NCI-H226 (cell line): ENCODE data around the gene MYH13.
A peak's percentile ranks its signal among the peaks of the same experiment; 100 is the strongest.

Experiments
- DNase-seq: peaks from one replicate; pipeline ENCODE4 v3.0.0-alpha.2; 2015

MYH13 gene

DNA sequence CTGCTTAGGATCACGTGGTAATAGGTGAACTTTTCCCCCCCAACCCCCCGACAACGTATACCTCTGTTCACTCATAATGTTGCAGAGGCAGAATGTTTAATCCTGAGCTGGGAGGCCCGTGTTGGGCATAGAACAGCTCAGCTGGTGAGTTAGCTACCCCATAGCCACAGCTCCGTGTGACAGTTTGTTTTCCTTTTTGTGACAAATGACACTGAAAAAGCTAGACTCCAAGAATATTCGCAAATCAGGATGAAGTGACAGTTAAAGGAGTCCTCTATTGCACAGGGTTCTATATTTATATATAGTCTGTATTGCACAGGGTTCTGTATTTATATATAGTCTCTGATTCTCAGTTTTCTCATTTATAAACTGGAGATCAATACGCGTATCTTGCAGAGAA is 33.8 kb downstream of the MYH13 start:
- DNase-seq, result no peak

DNA sequence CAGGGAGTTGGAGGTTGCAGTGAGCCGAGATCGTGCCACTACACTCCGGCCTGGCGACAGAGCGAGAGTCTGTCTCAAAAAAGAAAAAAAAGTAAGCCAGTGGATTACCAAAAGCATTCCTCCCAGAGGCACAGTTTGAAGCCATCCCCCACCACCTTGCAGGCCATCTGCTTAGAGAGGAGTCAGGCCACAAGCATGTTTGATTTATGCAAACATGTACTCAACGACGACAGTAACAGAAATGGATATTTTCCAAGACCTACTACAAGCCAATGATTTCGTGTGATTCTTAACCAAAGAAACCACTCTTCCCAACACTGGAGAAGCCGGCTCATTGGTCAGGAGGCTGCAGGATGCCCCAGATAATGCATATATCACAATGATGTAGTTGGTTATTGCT is 34.8 kb downstream of the MYH13 start:
- DNase-seq, result no peak

DNA sequence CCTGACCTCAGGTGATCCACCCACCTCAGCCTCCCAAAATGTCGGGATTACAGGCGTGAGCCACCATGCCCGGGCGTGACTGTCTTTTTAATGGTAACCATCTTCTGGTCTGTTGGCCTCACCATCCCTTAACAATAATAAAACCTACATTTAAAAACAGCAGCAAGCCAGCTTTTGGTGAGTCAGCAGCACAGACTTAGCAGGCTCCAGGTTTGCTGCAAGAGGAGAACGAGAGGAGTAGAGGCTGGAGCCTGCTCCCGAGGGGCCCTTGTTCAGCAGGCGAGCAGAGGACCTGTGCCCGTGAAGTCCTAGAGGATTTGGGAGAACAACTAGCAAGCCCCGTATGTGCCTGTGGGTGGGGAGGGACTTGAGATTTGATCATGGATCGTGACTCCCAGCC is 35.7 kb downstream of the MYH13 start:
- no peak for DNase-seq

DNA sequence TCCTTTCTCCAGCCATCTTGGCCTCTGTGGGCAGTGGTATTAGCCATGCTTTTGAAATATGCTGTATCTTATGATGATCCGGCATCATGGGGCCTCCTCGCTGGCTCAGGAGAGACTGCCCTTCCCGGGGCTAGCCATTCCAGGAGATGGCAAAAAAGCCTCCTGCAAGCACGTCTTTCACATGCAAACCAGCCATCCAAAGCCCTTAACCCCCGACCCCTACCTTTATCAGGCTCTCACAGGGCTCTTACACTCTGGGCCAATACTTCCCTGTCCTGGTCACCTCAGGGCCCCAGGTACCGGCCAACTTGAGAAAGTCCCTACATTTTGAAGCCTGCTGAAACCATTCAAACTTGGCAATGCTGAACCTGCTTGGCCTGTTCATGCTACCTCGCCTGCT is 36.4 kb downstream of the MYH13 start:
- DNase-seq, result no peak

DNA sequence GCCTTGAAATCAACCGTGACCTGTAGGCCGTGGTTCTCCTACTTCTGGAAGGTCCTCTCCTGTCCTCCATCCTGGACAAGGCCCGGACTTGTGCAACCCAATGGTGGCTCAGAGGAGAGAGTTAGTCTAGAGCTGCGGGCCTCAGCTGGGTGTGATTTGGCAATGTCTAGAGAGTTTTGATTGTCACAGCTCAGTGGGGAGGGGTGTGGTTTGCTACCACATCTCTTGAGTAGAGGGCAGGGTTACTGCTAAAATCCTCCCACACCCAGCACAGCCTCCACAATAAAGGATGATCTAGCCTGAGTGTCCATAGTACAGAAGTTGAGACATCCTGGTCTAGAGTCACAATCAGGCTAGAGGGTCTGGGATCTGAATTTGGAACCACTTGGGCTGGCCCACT is 40.3 kb downstream of the MYH13 start:
- no peak for DNase-seq

DNA sequence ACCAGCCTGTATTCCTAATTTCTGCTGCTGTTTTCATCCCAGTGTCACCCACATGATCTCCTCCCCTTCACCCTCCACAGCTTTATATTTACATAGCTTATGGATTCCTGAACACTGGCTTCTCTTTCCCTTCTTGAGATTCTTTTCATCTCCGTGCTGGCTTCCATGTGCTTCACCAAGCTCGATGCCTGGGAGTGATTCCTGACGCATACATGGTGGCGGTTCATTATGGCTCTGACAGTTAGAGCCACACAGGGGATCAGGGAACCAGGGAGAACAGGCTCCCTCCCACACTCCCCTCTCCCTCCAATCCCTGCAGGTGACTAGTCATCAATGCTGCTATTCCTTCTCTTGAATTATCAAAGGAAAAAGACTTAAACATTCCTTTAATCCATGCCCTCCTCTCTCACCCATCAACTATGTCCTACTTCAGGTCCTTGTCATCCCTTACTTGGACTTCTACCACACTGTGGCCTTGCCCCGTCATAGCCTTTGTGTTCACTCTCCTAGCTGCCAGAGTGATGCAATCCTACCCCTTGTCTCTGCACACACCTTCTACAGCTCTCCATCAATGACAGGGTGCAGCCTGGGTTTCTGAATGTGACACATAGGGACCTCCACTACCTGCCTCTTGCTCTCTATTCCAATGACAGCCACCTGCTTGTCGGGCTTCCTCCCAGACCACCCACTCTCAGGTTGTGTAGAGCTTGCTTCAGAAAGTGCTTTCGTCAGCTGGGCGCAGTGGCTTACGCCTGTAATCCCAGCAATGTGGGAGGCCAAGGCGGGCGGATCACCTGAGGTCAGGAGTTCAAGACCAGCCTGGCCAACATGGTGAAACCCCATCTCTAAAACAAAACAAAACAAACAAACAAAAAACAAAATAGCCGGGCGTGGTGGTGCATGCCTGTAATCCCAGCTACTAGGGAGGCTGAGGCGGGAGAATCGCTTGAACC is 43.6 kb downstream of the MYH13 start:
- no peak for DNase-seq

DNA sequence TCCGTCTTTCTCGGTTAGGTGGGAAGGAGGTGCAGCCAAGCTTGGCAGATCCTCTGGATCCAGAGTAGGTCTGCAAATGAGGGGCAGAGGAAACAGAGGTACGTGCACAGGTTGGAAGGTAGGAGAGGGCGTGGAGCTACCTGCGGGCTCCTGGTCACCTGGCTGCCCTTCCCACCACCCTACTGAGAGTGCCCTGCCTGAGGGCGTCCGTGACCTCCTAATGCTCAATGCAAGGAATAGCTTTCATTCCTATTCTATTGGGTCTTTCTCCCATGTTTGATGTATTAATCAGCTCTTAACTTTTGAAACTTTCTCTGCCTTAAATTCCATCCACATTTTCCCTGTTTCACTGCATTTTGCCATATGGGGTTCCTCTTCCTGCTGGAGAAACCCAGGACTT is 44.6 kb downstream of the MYH13 start:
- no peak for DNase-seq

DNA sequence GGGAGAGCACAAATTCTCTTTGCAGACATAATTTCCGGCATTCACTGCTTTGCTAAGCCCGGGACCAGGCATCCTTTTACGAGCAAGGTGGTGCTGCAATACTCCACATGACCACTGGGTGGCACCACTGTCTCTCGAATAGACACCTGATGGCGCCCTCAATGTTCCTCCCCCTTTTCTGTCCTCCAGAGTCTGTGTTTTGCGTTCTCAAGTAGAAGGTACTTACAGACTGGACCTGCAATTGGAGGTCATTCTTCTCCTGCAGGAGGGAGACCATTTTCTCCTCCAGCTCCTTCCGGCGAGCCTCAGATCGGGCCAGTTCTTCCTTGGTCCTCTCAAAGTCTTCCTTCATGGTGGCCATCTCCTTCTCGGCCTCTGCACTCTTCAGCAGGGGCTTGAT is 45.2 kb downstream of the MYH13 start:
- DNase-seq, result peak; percentile 67

DNA sequence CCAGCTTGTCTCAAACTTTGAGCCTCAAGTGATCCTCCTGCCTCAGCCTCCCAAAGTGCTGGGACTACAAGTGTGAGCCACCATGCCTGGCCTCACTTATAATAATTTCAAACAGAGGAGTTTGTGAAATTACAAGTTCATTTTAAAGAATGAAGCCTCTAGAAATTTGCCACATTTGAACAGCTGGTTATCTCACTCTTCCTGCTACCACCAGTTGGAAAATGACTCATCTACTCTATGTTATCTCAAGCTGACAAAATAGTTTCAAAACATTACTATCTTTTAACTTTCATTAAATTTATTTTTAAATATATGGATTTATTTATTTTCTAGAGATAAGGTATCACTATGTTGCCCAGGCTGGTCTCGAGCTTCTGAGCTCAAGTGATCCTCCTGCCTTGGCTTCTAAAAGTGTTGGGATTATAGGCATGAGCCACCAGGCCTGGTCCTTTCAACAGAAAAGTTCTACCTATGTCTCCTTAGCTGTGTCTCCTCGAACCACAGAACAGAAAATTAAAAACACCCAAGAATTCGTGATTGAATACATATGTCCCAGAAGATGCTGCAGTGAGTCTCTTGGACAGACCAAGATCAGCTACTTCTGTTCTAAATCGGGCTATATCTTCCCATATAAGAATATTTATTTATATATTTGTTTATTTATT is 47.6 kb downstream of the MYH13 start:
- DNase-seq, result no peak

DNA sequence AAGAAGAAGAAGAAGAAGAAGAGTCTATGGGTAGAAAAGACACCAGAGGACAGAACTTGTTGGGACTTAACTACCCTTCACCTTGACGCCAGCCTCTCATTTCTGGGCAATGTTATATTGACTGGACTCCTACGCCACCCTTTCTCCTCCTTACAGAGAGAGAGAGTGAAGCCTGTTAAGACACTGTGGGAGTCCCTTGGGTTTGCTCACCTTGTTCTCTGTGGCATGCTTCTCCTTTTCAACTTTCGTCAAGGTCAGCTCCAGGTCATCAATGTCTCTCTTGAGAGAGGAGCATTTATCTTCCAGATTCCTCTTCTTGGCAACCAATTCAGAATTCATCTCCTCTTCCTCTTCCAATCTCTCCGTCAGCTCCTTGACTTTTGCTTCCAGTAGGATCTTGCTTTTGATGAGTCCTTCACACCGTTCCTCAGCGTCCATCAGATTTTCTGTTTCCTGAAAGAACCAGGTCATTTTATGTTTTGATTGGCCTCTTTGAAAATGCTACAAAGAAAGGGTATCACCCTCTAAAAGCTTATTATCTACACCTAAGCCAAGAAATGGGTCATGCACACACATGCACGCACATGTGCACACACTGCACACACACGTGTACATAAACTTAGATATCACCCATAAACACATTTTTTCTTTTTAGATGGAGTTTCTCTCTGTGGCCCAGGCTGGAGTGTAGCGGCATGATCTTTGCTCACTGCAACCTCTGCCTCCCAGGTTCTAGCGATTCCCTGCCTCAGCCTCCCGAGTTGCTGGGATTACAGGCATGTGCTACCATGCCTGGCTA is 48.8 kb downstream of the MYH13 start:
- no peak for DNase-seq

DNA sequence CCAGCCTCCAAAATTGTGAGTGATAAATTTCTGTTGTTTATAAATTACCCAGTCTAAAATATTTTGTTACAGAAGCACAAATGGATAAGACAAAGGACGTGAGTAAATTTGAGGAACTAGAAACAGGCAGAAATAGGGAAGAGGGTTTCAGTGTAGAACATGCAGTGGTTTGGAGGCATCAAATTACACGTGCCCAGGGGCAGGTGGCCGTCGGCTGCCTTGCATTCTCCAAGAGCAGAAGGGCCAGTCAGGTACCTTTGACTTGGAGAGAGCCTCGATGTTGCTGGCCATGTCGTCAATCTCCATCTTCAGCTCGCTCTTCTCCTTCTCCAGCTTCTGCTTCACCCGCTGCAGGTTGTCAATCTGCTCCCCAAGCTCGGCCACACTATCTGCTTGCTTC is 54.3 kb downstream of the MYH13 start:
- DNase-seq, result no peak

DNA sequence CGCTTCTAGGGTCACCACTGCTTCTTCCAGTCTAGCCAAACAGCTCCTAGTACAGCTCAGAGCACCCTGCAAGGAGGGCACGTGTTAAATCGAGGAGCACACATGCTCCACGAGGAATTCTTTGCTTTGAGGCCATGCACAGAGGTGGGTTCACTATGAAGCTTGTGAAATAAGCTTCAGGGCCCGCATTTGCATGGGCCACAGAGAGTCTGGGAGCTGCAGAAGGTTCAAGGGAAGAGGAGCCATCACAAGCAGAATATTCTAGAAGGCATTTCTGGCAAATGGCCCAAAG is 55.3 kb downstream of the MYH13 start:
- DNase-seq, result no peak

DNA sequence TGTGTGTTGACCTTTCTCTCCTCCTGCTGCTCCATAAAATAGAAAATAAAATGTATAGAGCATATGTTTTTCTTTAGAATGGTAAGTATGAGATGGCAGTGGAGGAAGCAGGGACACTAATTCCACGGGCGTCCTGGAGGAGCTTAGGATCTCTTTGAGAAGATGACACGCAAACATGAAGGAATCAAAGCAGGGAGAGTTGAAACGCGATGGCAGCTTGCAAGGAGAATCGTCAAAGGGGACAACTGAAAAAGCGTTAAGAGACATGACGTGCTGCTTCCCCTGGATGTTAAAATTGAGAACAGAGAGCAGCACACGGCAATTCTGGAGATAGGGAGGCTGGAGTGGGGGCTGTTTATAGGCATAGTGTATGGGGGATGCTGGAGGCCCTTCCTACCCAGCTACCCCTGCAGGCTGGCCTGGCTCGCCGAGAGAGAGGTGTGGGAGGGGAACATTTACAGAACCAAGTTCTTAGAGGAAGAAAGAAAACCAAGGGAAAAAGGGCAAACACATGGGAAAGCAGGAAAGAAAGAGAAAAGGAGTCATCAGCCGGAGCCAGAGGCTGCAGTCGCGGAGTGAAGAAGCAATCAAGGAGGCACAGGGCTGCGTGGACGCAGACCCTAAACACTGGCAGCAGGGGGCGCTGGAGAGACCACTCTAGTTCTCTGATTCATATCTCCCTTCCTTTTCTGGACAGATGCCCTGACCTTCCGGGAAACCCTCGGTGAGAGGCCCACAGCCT is 55.8 kb downstream of the MYH13 start:
- peak; percentile 42 for DNase-seq

DNA sequence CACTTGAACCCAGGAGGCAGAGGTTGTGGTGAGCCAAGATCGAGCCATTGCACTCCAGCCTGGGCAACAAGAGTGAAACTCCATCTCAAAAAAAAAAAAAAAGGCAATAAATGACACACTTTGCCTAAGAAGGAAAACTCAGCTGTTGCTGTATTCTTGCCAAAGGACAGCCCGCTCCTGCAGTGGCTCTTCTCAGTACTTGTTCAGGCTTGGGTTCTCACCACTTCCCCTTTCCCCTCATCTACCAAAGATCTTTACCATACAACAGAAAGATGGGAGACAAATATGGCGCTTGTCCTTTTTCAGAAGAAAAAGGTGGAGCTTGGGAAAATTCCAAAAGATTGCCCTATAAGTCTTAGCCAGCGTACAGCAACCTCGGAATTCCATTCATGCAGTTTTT is 58.5 kb downstream of the MYH13 start:
- no peak for DNase-seq

DNA sequence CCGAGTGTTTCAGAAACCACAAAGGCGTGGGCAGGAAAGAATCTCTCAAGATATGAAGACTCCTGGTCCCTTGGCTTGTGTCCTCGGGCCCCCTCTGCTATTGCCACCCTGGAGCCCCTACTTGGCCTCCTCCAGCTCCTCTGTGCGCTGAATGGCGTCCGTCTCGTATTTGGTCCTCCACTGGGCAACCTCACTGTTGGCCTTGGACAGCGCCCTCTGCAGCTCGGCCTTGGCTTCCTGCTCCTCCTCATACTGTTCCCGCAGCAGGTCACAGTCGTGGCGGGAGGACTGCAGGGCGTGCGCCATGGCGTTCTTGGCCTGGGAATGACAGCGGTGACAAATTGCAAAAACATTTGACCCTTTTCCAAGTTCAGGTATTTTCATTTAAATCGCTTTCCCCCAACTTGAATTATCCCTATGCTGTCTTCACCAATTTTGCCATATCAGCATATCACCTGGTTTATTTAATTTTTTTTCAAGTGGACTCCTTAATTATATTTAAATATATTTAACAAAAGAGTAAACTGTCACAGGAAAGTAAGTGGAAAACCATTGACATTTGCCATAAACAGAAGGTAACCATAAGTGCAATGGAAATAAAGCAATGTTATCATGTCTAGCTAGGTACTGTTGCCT is 59.7 kb downstream of the MYH13 start:
- no peak for DNase-seq

DNA sequence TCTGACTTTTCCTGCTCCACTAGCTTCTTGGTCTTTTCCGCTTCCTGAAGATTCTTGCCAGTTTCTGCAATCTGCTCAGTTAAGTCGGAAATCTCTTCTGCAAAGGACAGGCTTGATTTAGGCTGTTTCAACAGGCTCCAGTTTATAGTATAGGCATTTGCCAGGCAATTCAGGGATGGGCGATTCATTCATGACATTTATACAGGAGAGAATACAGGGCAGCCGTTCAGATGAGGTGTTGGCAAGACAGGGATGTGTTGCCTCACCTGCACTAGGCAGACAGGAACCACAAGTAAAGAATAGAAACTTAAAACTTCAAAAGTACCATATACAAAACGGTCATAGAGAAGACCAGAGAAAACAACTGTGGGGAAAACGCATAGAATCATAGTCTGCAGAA is 61.7 kb downstream of the MYH13 start:
- DNase-seq, result no peak

DNA sequence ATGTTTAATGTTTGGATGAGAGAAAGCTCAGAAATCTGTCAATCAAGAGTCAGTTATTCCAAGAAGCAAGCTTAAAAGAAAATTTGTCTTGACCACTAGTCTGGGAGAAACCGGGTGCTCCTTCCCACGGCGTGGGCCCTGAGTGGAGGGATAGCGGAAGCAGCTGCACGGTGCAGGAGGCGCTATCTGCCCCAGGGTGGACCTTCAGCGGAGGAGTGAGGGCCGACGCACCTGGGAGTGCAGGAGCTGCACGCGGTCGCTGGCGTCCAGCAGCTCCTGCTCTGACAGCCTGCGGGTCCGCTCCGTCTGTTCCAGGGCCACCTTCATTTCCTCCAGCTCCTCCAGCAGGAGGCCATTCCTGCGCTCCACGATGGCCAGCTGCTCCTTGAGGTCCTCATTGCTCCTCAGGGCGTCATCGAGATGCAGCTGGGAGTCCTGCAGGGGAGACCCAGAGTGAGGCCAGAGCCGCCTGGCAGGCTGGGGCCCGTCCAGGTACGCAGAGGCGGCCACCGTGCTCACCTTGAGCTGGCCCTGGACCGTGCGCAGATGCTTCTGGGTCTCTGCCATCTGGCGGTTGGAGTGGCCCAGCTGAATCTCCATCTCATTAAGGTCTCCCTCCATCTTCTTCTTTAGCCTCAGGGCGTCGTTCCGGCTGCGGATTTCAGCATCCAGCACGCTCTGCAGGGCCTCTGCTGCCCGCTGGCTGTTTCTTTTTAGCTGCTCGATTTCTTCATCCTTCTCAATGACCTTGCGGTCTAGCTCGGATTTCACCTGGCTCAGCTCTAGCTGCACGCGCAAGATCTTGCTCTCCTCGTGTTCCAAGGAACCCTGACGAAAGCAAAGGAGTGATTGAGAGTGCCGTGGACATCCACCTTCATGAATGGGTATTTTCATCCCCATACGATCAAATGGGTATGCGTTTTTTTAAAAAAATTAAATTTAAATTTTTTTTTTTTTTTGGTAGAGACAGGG is 63.5 kb downstream of the MYH13 start:
- DNase-seq, result no peak

DNA sequence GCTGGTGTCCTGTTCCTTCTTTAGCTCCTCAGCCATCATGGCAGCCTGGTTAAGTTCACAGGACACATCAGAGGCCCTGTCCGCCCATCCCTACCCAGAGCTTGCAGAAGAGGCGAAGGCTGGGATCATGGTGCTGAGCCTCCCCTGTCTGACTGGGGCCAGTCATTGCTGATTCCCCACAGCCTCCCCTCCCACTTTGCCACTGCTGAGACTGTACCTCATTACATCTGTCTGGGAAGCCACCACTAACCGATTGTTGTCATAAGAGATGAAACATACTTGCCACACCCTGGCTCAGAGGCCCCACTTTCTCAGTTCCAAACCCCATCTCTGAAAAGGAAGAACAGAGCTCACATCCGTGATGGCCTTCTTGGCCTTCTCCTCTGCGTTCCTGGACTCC is 66.2 kb downstream of the MYH13 start:
- no peak for DNase-seq

DNA sequence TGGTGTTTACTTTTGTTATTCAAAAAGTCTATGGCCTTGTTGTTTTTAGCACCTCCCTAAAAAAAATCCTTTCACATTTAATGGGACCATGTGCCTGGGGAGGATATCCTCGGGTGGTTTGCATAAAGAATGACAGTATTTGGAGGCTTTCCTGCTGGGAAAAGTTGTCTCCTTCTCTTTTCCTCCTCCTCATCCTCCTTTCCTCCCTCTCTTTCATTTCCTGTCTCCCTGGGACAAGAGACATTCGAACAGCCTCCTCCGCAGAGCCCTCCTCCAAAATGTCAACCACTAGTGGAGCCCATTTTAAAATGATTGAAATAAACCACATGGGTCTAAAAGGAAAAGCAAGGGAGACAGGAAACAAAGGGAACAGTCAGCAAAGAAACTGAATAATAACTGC is 67.4 kb downstream of the MYH13 start:
- no peak for DNase-seq

DNA sequence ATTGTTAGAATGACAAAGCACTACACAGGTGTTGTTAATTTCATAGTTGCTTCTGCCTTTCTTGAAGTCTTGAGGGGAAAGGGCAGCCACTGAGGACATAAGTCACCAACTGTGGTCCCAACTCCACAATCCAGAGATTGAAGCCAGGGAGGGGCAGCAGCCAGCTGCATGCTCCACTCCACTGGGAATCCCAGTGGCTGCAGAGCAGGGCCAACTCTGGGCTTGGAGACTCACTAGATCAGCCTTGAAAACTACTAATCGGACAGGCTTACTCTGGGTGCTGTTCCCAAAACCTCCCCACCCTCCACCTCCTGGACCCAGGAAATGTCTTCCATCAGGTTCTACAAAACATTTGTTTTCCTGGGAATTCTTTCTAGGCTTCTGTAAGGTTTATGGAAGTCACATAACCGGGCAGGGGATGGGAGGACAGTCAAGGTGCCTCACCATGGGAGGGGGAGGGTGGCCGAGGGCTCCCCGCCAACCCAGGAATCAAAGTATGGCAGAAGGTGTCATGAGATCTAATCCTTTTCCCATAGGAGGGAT is 68.0 kb downstream of the MYH13 start:
- no peak for DNase-seq

DNA sequence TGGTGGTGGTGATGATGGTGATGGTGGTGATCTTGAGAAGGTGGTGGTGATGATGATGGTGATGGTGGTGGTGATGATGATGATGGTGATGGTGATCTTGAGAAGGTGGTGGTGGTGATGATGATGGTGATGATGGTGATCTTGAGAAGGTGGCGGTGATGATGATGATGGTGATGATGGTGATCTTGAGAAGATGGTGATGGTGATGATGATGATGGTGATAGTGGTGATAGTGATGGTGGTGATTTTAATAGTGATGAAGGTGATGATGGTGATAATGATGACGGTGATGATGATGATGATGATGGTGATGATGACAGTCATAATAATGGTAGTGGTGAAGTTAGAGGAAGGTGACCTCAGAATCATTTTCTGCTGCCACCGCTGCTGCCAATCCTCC is 75.1 kb downstream of the MYH13 start:
- no peak for DNase-seq
